ENCODE measurements around the gene FAF1.

The FAF1 gene

DNA sequence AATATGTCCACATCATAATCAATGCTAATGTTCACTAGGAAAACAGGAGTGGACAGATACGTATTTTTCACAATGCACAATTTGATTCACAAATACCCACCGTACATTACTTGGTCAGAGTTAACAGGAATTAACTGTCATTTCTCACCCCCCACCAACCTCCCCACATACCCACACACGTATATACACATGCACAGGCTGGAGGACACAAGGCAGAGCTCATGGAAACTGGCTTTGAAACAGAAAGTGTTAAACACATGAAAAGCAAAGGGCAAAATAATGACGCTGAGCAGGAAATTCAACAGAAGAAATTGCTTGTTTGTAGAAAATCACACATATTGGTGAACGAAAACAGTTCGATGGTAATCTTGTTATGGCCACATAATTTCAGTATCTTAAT, 348.4 kb downstream of the FAF1 start:
- no peak for DNase-seq

- no peak for DNase-seq
These were observed 349.5 kb downstream of the FAF1 start for GRCh38 chr1:50610563-50610962.

GRCh38 chr1:50609508-50609907, 350.6 kb downstream of the FAF1 start:
- no peak for DNase-seq

DNA sequence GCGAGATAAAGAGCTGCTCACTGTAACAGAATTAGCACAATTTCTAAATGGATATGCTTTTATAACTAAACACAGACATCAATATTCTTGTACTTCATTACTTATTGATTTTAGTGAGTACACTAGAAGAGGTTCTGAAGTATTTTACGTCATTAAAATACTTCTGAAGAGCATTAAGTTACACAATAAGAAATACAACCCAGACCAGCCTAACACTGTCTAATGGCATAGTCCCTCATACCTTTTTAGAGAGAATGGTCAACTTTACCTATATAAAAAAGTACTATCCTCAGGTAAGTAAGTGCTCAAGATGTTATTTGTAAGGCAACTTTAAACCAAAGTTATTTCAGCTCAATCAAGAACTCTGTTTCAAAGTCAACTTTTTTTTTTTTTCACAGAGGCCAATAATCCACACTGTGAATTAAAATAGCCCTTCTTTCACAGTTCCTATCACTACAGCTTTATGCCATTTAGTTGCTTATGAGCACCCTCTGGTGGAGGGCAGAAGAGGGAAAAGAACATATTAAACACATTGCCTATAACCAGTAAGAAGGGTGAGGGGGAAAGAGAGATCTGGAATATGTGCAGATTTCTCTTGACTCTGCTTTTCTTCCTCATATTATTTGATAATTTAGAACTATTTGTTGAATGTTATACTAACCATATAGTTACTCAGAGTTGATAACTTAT, 354.7 kb downstream of the FAF1 start:
- peak; percentile 24 for DNase-seq

- no peak for DNase-seq
These were observed 355.5 kb downstream of the FAF1 start for GRCh38 chr1:50604580-50604979.

DNA sequence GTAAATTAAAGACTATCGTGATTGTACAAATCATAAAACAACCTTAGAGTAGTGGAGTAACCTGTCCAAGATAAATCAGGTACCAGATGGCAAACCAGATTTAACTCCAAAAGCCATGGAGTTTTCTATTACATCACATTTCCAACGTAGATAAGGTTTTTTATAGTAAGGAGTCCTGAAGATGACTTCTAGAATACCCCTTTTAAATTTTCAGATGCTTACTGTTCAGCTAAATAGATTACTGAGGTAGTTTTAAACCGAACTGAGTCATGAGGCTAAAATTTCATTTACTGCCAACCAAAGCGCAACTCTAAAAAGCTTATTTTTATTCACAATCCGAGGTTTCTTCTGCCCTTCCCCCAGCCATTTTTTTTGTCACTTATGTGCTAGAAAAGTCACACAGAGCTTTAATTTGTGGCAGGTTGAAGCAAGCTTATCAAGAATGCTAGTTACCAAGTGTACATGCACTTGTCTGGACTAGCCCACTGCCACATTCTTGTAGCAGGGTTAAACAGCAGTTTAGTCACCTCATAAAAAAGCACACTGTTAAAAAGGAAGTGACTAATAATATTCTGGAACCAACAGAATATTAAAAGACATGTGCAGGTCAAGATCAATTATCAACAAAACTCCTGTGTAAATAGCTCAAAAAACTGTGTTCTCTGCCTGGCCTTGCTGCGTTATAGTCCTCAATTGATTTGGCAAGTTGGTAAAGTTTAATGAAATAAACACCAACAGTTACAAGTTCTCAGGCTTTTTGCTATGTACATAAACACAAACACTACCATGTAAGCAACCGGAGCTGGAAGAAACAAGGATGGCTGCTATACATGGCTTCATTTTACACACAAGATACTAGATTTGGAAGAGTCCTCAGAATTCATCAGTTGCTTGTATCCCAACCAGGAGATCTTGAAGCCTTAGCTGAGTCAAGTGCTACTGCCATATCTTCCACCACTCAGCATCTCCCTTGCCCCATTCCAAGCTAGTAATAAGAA, 356.5 kb downstream of the FAF1 start:
- DNase-seq = peak; percentile 67

DNA sequence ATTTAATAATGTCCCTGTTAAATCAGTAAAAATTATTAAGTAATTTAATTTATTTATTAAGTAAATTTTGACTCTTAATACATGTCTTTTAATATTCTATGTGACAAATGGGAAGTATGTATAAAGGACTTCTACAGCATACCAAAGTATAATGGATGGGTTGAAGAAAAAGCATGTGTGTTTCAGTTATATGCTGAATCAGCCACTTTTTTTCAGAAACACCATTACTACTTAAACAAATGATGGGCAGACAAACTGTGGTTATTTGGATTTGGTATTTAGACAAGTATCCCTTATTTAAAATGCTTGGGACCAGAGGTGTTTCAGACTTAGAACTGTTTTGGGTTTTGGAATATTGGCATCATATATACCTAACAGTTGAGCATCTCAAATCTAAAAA, 360.5 kb downstream of the FAF1 start:
- no peak for DNase-seq

DNA sequence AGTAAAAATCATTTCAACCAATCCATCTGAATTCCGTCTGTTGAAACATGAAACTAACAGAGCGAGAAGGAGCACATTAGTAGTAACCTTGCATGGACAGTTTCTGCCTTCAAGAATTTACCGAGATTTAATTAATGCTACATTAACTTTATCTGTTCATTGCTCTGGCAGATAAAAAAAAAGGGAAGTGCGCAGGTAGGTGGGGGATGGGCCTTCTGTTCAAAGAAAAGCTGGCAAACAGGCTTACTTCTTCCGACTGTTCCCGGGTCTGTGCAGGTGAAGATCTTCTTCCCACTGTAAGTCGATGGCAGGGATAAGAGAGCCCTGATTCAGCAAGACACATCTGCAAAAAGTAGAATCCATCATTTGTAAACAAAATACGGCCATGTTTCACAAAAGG, 364.2 kb downstream of the FAF1 start:
- DNase-seq = no peak

DNA sequence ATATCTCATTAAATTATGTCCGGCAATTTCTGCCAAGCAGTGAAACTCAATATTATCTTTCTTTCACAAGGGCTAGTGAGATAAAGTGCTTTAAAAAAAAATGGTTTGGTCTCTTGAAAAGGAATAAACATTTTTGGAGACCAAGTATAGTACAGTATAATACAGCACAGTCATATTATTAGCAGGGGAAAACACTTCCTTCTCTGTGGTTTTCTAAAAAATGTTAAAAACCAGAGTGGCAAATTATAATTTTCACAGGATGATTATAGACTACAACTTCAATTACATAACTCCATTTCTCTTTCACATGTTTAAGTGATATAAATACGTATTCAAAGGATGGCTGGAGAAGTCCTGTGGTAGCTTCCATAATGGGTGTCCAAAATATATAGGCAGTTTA, 366.6 kb downstream of the FAF1 start:
- DNase-seq = no peak

DNA sequence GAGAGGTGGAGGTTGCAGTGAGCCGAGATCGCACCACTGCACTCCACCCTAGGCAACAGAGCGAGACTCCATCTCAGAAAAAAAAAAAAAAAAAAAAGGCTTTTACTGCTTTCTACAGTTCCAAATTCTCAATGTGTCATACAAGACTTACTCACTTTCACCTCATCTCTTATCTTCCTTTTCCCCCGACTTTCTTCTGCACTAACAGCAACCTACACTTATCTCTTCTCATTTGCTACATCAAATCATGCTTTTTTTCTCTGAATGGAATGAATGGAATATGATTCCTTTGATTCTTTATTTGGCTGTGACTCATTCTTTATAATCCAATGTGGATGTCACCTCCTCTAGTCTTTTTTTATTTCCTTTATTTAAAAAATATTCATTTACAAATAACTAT, 368.5 kb downstream of the FAF1 start:
- no peak for DNase-seq

DNA sequence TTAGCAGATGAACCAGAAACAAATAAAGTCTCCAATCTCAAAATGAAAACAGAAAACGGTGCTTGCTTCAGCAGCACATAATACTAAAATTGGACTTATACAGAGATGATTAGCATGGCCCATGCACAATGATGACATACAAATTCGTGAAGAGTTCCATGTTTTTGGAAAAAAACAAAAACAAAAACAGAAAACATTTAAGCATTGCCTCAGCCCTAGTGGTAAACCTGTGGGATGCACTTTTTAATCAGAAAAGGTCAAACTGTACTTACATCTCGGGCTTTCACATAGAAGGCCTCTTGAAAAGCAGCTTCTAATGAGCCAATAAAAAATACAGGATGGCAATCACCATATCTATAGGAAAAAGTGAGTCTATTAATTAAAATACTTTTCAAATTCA, 377.7 kb downstream of the FAF1 start:
- no peak for DNase-seq

- no peak for DNase-seq
These were observed 390.0 kb downstream of the FAF1 start for GRCh38 chr1:50570066-50570468.

GRCh38 chr1:50568782-50569181, 391.3 kb downstream of the FAF1 start:
- no peak for DNase-seq

DNA sequence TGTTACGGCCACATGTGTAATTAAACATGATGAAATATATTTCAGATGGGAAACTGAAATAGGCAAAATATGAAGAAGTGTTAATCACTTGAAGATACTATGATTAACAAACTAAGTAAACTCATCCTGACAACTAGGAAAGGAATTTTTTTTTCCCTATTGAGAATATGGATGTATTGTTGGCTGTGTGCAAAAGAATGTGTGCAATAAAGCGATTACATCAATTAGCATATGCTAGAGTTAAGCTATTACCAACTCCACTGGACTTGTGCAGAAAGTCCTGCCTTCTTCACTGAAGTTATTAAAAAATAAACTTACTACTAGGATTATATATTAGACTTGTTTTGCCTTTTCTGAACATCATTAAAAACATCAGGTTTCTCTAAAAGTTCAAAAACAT, 393.7 kb downstream of the FAF1 start:
- DNase-seq = no peak

DNA sequence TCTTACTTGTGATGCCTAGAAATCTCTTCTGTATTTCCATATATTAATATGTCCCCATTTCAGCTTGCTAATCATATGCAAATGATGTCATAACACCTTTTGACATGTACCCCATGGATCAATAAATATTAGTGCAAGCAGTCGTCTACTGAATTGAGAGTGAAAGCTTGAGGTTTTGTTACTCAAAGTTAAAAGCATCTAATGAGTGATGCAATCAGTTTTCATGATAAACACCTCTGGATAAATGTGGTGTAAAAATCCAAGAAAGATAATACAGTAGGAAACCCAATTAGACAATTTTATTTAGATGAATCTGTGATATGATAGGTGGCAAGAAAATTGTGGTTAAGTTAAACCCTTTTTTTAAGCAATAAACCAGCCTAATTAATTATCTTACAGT, 395.6 kb downstream of the FAF1 start:
- no peak for DNase-seq

GRCh38 chr1:50562106-50562505, 398.0 kb downstream of the FAF1 start:
- no peak for DNase-seq

GRCh38 chr1:50559421-50559820, 400.6 kb downstream of the FAF1 start:
- DNase-seq = no peak

- DNase-seq = no peak
These were observed 406.1 kb downstream of the FAF1 start for GRCh38 chr1:50553921-50554320.

GRCh38 chr1:50548243-50548642, 411.8 kb downstream of the FAF1 start:
- no peak for DNase-seq

GRCh38 chr1:50542362-50542761, 417.7 kb downstream of the FAF1 start:
- DNase-seq = no peak

- DNase-seq = no peak
These were observed 421.6 kb downstream of the FAF1 start for GRCh38 chr1:50538476-50538875.

DNA sequence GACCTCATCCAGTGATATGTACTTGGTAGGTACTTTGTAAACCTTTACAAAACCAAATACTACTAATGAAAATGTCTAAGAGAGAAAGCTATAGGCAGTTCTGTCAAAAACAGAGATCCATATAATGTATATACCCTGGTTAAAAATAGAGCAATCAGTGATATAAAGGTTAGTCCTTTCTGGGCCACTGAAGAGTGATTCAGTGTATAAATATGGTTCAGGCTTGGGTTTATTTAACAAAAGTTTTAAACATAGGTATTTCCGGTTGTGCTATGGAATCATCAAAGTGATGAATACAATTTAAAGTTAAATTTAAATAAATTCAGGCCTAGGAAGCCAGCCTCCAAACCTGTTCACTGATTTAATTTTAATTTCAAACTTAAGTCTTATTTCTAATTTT, 428.5 kb downstream of the FAF1 start:
- peak; percentile 41 for DNase-seq

- peak; percentile 29 for DNase-seq
These were observed 429.0 kb downstream of the FAF1 start for GRCh38 chr1:50531027-50531426.

DNA sequence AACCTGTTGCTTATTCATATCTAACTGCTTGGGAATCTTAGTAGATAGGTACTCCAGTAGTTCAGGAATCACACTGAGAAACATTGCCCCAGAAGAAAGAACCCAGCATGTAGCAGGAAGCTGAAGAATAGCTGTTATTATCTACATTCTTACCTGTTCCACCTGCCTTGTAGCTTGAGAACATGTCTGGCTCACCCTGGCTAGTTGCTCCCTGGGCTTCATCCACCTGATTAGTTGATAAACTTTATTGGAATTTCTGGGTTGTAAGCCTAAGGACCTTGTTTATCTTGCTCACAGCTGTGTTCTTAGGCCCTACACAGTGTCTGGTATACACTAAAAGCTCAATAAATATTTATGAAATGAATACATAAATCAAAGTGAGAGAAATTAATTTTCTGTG, 430.6 kb downstream of the FAF1 start:
- DNase-seq = no peak

Data from HCEC 1CT (cell line).